ENCODE measurements around the gene CASK.

CASK gene

GRCh38 chrX:41734530-41734929 is 188.8 kb downstream of the CASK start:
- Histone ChIP-seq H3K9ac (ENCODE audit: low read length) (no peak overlapping the region), H3K36me3 (replicated peaks; ENCODE audit: insufficient read depth, low read length) (no peaks in the 10 kb centered on the region), H3K27ac (ENCODE audit: low read length) (no peak overlapping the region), H2AFZ (ENCODE audit: low read length) (no peak overlapping the region), H3K4me2 (ENCODE audit: low read depth, low read length) (no peak overlapping the region), H3K27me3 (replicated peaks; ENCODE audit: insufficient read depth, low read length) (no peaks in the 10 kb centered on the region), H4K20me1 (ENCODE audit: insufficient read depth, low read length) (no peaks in the 10 kb centered on the region), H3K9me2 (replicated peaks; ENCODE audit: insufficient read depth, low read length) (no peaks in the 10 kb centered on the region), H3F3A (ENCODE audit: insufficient read depth, low read length) (peaks cover 8% of the 10 kb centered on the region; the same call in 1 of the 2 replicates), H3K4me1 (ENCODE audit: low read length) (peaks cover 4% of the 10 kb centered on the region; the same call in 1 of the 2 replicates), H3K9me3 (replicated peaks; ENCODE audit: insufficient read depth, low read length) (no peaks in the 10 kb centered on the region), H3K79me2 (ENCODE audit: low read length) (no peaks in the 10 kb centered on the region), H3K4me3 (ENCODE audit: low read length) (no peak overlapping the region)
- no peak for DNase-seq
- peak; percentile 35 for TF ChIP-seq CTCF (IDR thresholded peaks at IDR 0.05; ENCODE audit: low read length)
- no peak for TF ChIP-seq EZH2phosphoT487 (IDR thresholded peaks at IDR 0.05; ENCODE audit: low read length)

GRCh38 chrX:41733939-41734338 is 189.4 kb downstream of the CASK start:
- Histone ChIP-seq H3K9me2 (replicated peaks; ENCODE audit: insufficient read depth, low read length) (no peaks in the 10 kb centered on the region), H3K4me1 (ENCODE audit: low read length) (peaks cover 4% of the 10 kb centered on the region; the same call in 1 of the 2 replicates), H3K27ac (ENCODE audit: low read length) (no peak overlapping the region), H3K36me3 (replicated peaks; ENCODE audit: insufficient read depth, low read length) (no peaks in the 10 kb centered on the region), H3K9me3 (replicated peaks; ENCODE audit: insufficient read depth, low read length) (no peaks in the 10 kb centered on the region), H3K27me3 (replicated peaks; ENCODE audit: insufficient read depth, low read length) (no peaks in the 10 kb centered on the region), H2AFZ (ENCODE audit: low read length) (no peak overlapping the region), H3K4me3 (ENCODE audit: low read length) (no peak overlapping the region), H3K9ac (ENCODE audit: low read length) (no peak overlapping the region), H3K4me2 (ENCODE audit: low read depth, low read length) (no peak overlapping the region), H4K20me1 (ENCODE audit: insufficient read depth, low read length) (no peaks in the 10 kb centered on the region), H3K79me2 (ENCODE audit: low read length) (no peaks in the 10 kb centered on the region), H3F3A (ENCODE audit: insufficient read depth, low read length) (peaks cover 8% of the 10 kb centered on the region; the same call in 1 of the 2 replicates)
- TF ChIP-seq EZH2phosphoT487 (IDR thresholded peaks at IDR 0.05; ENCODE audit: low read length): no peak
- DNase-seq: peak; percentile 65

GRCh38 chrX:41732260-41732659 is 191.1 kb downstream of the CASK start:
- Histone ChIP-seq H3K4me2 (ENCODE audit: low read depth, low read length) (no peak overlapping the region), H3K27ac (ENCODE audit: low read length) (no peak overlapping the region)
- TF ChIP-seq CTCF (IDR thresholded peaks at IDR 0.05; ENCODE audit: low read length): no peak
- TF ChIP-seq EZH2phosphoT487 (IDR thresholded peaks at IDR 0.05; ENCODE audit: low read length): no peak
- TF ChIP-seq EZH2 (optimal IDR thresholded peaks at IDR 0.05; ENCODE audit: low read depth, low read length): no peak

GRCh38 chrX:41730081-41730480 is 193.3 kb downstream of the CASK start:
- H3K4me2 ChIP-seq (ENCODE audit: low read depth, low read length): no peak overlapping the region
- no peaks in the 10 kb centered on the region for H4K20me1 ChIP-seq (ENCODE audit: insufficient read depth, low read length)
- H3K9ac ChIP-seq (ENCODE audit: low read length): no peak overlapping the region
- no peaks in the 10 kb centered on the region for H3K36me3 ChIP-seq (replicated peaks; ENCODE audit: insufficient read depth, low read length)
- H3K4me3 ChIP-seq (ENCODE audit: low read length): no peak overlapping the region
- H3K4me1 ChIP-seq (ENCODE audit: low read length): peaks cover 4% of the 10 kb centered on the region; the same call in 1 of the 2 replicates
- TF ChIP-seq EZH2 (optimal IDR thresholded peaks at IDR 0.05; ENCODE audit: low read depth, low read length) (no peak), EZH2phosphoT487 (IDR thresholded peaks at IDR 0.05; ENCODE audit: low read length) (no peak), CTCF (IDR thresholded peaks at IDR 0.05; ENCODE audit: low read length) (no peak)
- peaks cover 8% of the 10 kb centered on the region; the same call in 1 of the 2 replicates for H3F3A ChIP-seq (ENCODE audit: insufficient read depth, low read length)
- H2AFZ ChIP-seq (ENCODE audit: low read length): no peak overlapping the region
- H3K9me2 ChIP-seq (replicated peaks; ENCODE audit: insufficient read depth, low read length): no peaks in the 10 kb centered on the region
- no peak for DNase-seq
- H3K27me3 ChIP-seq (replicated peaks; ENCODE audit: insufficient read depth, low read length): no peaks in the 10 kb centered on the region
- H3K9me3 ChIP-seq (replicated peaks; ENCODE audit: insufficient read depth, low read length): no peaks in the 10 kb centered on the region
- H3K79me2 ChIP-seq (ENCODE audit: low read length): no peaks in the 10 kb centered on the region
- H3K27ac ChIP-seq (ENCODE audit: low read length): no peak overlapping the region

More at GRCh38 chrX:41732260-41732659, 191.1 kb downstream of the CASK start:
- no peak for DNase-seq
- Histone ChIP-seq H3K79me2 (ENCODE audit: low read length) (no peaks in the 10 kb centered on the region), H3K27me3 (replicated peaks; ENCODE audit: insufficient read depth, low read length) (no peaks in the 10 kb centered on the region), H3K9me3 (replicated peaks; ENCODE audit: insufficient read depth, low read length) (no peaks in the 10 kb centered on the region), H3K36me3 (replicated peaks; ENCODE audit: insufficient read depth, low read length) (no peaks in the 10 kb centered on the region), H3K4me1 (ENCODE audit: low read length) (peaks cover 4% of the 10 kb centered on the region; the same call in 1 of the 2 replicates), H3K9ac (ENCODE audit: low read length) (no peak overlapping the region), H3K9me2 (replicated peaks; ENCODE audit: insufficient read depth, low read length) (no peaks in the 10 kb centered on the region), H3F3A (ENCODE audit: insufficient read depth, low read length) (peaks cover 8% of the 10 kb centered on the region; the same call in 1 of the 2 replicates), H4K20me1 (ENCODE audit: insufficient read depth, low read length) (no peaks in the 10 kb centered on the region), H3K4me3 (ENCODE audit: low read length) (no peak overlapping the region), H2AFZ (ENCODE audit: low read length) (no peak overlapping the region)
